Mesenchymal stem cell (in vitro differentiated cells and primary cell): ENCODE data around the gene RAP1GDS1.
"Not testable (repeated sequence)": the region's sequence is repeated elsewhere in the genome, so short reads cannot be mapped to it uniquely, and the experiment has no call there.

ENCODE experiments used
- DNase-seq: peaks from one replicate; pipeline ENCODE4 v3.0.0-alpha.2; 2013
- H2AFZ ChIP-seq: one replicate; pipeline ENCODE4 v1.6.1; 2013; ENCODE audit warnings: low read depth, mild to moderate bottlenecking, control low read depth, inconsistent platforms, low read length, moderate library complexity
- H2AK5ac ChIP-seq: 2 replicates; pipeline ENCODE4 v1.6.1; 2013; ENCODE audit warnings: low read length, moderate library complexity, mild to moderate bottlenecking, inconsistent platforms; ENCODE audit not compliant: severe bottlenecking
- H2BK120ac ChIP-seq: one replicate; pipeline ENCODE4 v1.6.1; 2013; ENCODE audit warnings: low read depth, mild to moderate bottlenecking, inconsistent platforms, low read length, moderate library complexity
- H2BK12ac ChIP-seq, 2 experiments: one replicate each; pipeline ENCODE4 v1.6.1; 2013; ENCODE audit warnings: inconsistent platforms in 2 of 2, low read length in 2 of 2, mild to moderate bottlenecking in 2 of 2, moderate library complexity in 2 of 2, control low read depth in 1 of 2
- H2BK15ac ChIP-seq: one replicate; pipeline ENCODE4 v1.6.1; 2013; ENCODE audit warnings: mild to moderate bottlenecking, low read depth, inconsistent platforms; ENCODE audit not compliant: poor library complexity, severe bottlenecking
- H2BK5ac ChIP-seq: 2 replicates; pipeline ENCODE4 v1.6.1; 2013; ENCODE audit warnings: low read depth, mild to moderate bottlenecking, low read length, control low read depth, inconsistent platforms; ENCODE audit not compliant: poor library complexity, severe bottlenecking
- H3K14ac ChIP-seq, 2 experiments: one replicate each; pipeline ENCODE4 v1.6.1; 2013; ENCODE audit warnings: inconsistent platforms in 2 of 2, low read length in 2 of 2, control low read depth in 1 of 2, mild to moderate bottlenecking in 1 of 2, moderate library complexity in 1 of 2
- H3K18ac ChIP-seq, 2 experiments: one replicate each; pipeline ENCODE4 v1.6.1; 2013; ENCODE audit warnings: inconsistent platforms in 2 of 2, low read length in 2 of 2, control low read depth in 1 of 2, low read depth in 1 of 2, mild to moderate bottlenecking in 1 of 2
- H3K23ac ChIP-seq, 2 experiments: one replicate each; pipeline ENCODE4 v1.6.1; 2013; ENCODE audit warnings: inconsistent platforms in 2 of 2, low read length in 2 of 2, mild to moderate bottlenecking in 2 of 2, moderate library complexity in 2 of 2, control low read depth in 1 of 2
- H3K27ac ChIP-seq: 2 replicates; pipeline ENCODE4 v1.5.1; 2013; ENCODE audit warnings: mild to moderate bottlenecking, moderate library complexity, low read length, control low read depth, inconsistent platforms; ENCODE audit not compliant: poor library complexity, severe bottlenecking
- H3K27me3 ChIP-seq, 2 experiments: 2 replicates each; pipeline versions ENCODE4 v1.6.1 to v1.7.0; 2013; ENCODE audit warnings: low read length in 2 of 2, mild to moderate bottlenecking in 2 of 2, moderate library complexity in 2 of 2, control low read depth in 1 of 2, inconsistent platforms in 1 of 2; ENCODE audit not compliant: control insufficient read depth in 1 of 2, insufficient read depth in 1 of 2
- H3K36me3 ChIP-seq, 2 experiments: 2 replicates each; pipeline versions ENCODE4 v1.6.1 to v1.7.0; 2013; ENCODE audit warnings: low read length in 2 of 2, control low read depth in 1 of 2, inconsistent platforms in 1 of 2, low read depth in 1 of 2, mild to moderate bottlenecking in 1 of 2; ENCODE audit not compliant: insufficient read depth in 2 of 2, control insufficient read depth in 1 of 2
- H3K4ac ChIP-seq, 2 experiments: one replicate each; pipeline ENCODE4 v1.6.1; 2013; ENCODE audit warnings: inconsistent platforms in 2 of 2, low read length in 2 of 2, mild to moderate bottlenecking in 2 of 2, moderate library complexity in 2 of 2, control low read depth in 1 of 2, low read depth in 1 of 2
- H3K4me1 ChIP-seq: 2 replicates; pipeline ENCODE4 v1.6.1; 2013; ENCODE audit warnings: low read depth, low read length, control low read depth; ENCODE audit not compliant: control insufficient read depth, insufficient read depth
- H3K4me2 ChIP-seq: 2 replicates; pipeline ENCODE4 v1.6.1; 2013; ENCODE audit warnings: low read length, mild to moderate bottlenecking, inconsistent platforms; ENCODE audit not compliant: poor library complexity, severe bottlenecking
- H3K4me3 ChIP-seq, 2 experiments: 2 replicates each; pipeline versions ENCODE4 v1.5.1 to v1.7.0; 2013; ENCODE audit warnings: low read length in 2 of 2, mild to moderate bottlenecking in 2 of 2, control low read depth in 1 of 2, low read depth in 1 of 2; ENCODE audit not compliant: insufficient read depth in 1 of 2
- H3K79me1 ChIP-seq: replicated peaks from 2 replicates; pipeline ENCODE4 v1.6.1; 2013; ENCODE audit warnings: mild to moderate bottlenecking, control low read depth, low read length, inconsistent platforms; ENCODE audit not compliant: poor library complexity, severe bottlenecking
- H3K9ac ChIP-seq: 2 replicates; pipeline ENCODE4 v1.7.0; 2013; ENCODE audit warnings: mild to moderate bottlenecking, low read length, moderate library complexity
- H3K9me3 ChIP-seq: 2 replicates; pipeline ENCODE4 v1.7.0; 2013; ENCODE audit warnings: mild to moderate bottlenecking, low read length; ENCODE audit not compliant: control insufficient read depth
- H4K8ac ChIP-seq: one replicate; pipeline ENCODE4 v1.6.1; 2013; ENCODE audit warnings: inconsistent platforms, mild to moderate bottlenecking, low read length, moderate library complexity
- H4K91ac ChIP-seq: one replicate; pipeline ENCODE4 v1.6.1; 2013; ENCODE audit warnings: mild to moderate bottlenecking, low read length, inconsistent platforms
- WGBS: methylation state at CpG from one replicate; pipeline ENCODE4 v1.1.7; 2013; ENCODE audit warnings: mixed read lengths; 5-methylcytosine and 5-hydroxymethylcytosine counted together

Gene RAP1GDS1

DNA sequence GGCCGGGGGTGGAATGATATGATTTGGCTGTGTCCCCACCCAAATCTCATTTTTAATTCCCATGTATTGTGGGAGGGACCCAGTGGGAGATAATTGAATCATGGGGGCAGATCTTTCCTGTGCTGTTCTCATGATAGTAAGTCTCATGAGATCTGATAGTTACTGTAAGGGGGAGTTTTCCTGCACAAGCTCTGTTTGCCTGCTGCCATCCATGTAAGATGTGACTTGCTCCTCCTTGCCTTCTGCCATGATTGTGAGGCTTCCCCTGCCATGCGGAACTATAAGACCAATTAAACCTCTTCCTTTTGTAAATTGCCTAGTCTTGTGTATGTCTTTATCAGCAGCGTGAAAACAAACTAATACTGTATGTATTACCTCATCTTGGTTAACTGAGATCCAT is 106.8 kb downstream of the RAP1GDS1 start:
- not testable (repeated sequence) for H4K91ac ChIP-seq, H4K8ac ChIP-seq, H2AFZ ChIP-seq, H3K27me3 ChIP-seq, H2BK15ac ChIP-seq, H3K4me1 ChIP-seq, H2BK5ac ChIP-seq, H3K4me3 ChIP-seq, H2BK120ac ChIP-seq, H3K18ac ChIP-seq, DNase-seq, H2BK12ac ChIP-seq, H3K27ac ChIP-seq, H2AK5ac ChIP-seq, H3K4me2 ChIP-seq, H3K23ac ChIP-seq, H3K14ac ChIP-seq, H3K9ac ChIP-seq, H3K4ac ChIP-seq
- peaks cover 17 to 23% of the 10 kb centered on the region in 2 experiments for H3K36me3 ChIP-seq
- 100% methylated on average over 3 of the region's 3 CpGs for WGBS
- peaks cover 13% of the 10 kb centered on the region for H3K79me1 ChIP-seq
- H3K9me3 ChIP-seq, result peaks cover 23% of the 10 kb centered on the region

DNA sequence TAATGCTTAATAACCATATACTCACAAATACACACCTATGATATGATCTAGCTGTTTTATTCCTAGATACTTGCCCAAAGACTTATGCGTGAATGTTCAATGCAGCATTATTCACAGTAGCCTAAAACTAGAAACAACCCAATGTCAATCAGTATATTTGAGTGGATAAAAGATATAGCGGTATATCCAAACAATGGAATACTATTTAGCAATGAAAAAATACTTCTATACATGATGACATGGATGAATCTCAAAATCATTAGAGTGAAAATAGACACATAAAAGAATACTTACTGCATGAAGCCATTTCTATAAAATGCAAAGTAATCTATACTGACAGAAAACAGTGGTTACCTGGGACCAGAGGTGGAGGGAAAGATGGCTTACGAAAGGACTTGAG is 108.1 kb downstream of the RAP1GDS1 start:
- Histone ChIP-seq H3K4me1 (no peaks in the 10 kb centered on the region), H3K18ac (no peak overlapping the region), H3K4me3 (no peak overlapping the region), H2BK15ac (no peak overlapping the region), H3K27me3 (no peaks in the 10 kb centered on the region), H2BK12ac (no peak overlapping the region), H3K79me1 (peaks cover 13% of the 10 kb centered on the region), H3K36me3 (peaks cover 17 to 28% of the 10 kb centered on the region in 2 experiments), H3K14ac (no peak overlapping the region), H4K91ac (no peak overlapping the region), H2BK5ac (no peak overlapping the region), H2AFZ (no peak overlapping the region), H3K9ac (no peak overlapping the region), H3K27ac (no peak overlapping the region), H3K9me3 (peaks cover 23% of the 10 kb centered on the region), H2BK120ac (no peak overlapping the region), H3K23ac (no peak overlapping the region), H3K4ac (no peak overlapping the region), H2AK5ac (no peak overlapping the region), H4K8ac (no peak overlapping the region), H3K4me2 (no peak overlapping the region)
- 100% methylated on average over 1 of the region's 3 CpGs for WGBS
- DNase-seq, result no peak

DNA sequence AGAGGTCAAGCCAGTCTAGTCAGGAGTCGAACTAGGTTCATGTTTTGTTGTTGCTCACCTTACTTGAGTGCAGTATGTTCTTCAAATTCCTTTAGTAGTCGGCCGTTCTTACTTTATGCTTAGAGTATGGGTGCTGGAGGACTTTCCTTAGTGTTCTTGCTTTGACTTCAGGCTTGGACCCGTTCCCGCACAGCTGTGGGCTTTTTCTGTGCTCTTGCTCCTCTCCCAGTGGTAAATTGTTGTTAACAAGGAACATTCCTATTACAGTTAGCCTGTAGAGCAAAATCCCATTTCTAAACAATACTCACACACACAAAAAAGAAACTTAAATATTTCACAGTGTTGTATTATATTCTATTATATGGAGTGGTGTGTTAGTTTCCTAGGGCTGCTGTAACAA is 113.5 kb downstream of the RAP1GDS1 start:
- Histone ChIP-seq H4K91ac (no peak overlapping the region), H2AFZ (no peak overlapping the region), H3K18ac (no peak overlapping the region), H2BK5ac (no peak overlapping the region), H3K27ac (no peak overlapping the region), H3K4me3 (no peak overlapping the region), H4K8ac (no peak overlapping the region), H3K9me3 (no peaks in the 10 kb centered on the region), H3K79me1 (peaks cover 3% of the 10 kb centered on the region), H2BK12ac (no peak overlapping the region), H2BK15ac (no peak overlapping the region), H2BK120ac (no peak overlapping the region), H3K4ac (no peak overlapping the region), H3K27me3 (no peaks in the 10 kb centered on the region), H3K9ac (no peak overlapping the region), H3K23ac (no peak overlapping the region), H3K4me1 (no peaks in the 10 kb centered on the region), H3K4me2 (no peak overlapping the region), H3K14ac (no peak overlapping the region), H2AK5ac (no peak overlapping the region), H3K36me3 (peaks cover 6 to 15% of the 10 kb centered on the region in 2 experiments)
- WGBS, result 94% methylated on average over 3 of the region's 5 CpGs
- no peak for DNase-seq

DNA sequence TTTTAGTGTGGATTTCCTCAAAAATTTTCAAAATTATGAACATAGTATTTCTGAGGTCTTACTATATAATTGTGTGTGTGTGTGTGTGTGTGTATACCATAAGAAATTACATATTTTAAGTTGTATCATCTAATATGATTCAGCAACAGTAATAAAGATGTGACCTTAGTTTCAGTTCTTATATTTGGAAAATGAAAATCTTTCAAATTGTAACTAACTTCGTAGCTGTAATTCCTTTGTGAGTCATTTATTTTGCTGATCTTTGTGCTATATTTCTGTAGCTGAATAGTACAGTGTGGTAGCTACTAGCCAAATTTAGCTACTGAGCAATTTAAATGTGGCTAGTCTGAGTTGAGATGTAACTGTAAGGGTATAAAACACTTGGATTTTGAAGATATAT is 116.4 kb downstream of the RAP1GDS1 start:
- H3K4me2 ChIP-seq, result no peak overlapping the region
- H3K9me3 ChIP-seq, result no peaks in the 10 kb centered on the region
- no peak overlapping the region for H2BK15ac ChIP-seq
- H3K4me3 ChIP-seq, result peak overlapping the region in 1 of 2 experiments; percentile 52
- H2BK5ac ChIP-seq, result no peak overlapping the region
- H3K79me1 ChIP-seq, result peaks cover 2% of the 10 kb centered on the region
- H3K18ac ChIP-seq, result no peak overlapping the region
- H3K27me3 ChIP-seq, result no peaks in the 10 kb centered on the region
- no peak overlapping the region for H3K23ac ChIP-seq
- H3K4me1 ChIP-seq, result no peaks in the 10 kb centered on the region
- peak overlapping the region; percentile 87 for H3K9ac ChIP-seq
- no peak overlapping the region for H4K8ac ChIP-seq
- H2BK12ac ChIP-seq, result no peak overlapping the region
- DNase-seq, result peak; percentile 3
- H3K36me3 ChIP-seq, result peaks cover 0 to 8% of the 10 kb centered on the region in 2 experiments
- H3K27ac ChIP-seq, result no peak overlapping the region
- WGBS, result 97% methylated on average over 1 of the region's 1 CpG
- H2AFZ ChIP-seq, result no peak overlapping the region
- H3K4ac ChIP-seq, result no peak overlapping the region
- H4K91ac ChIP-seq, result no peak overlapping the region
- no peak overlapping the region for H2AK5ac ChIP-seq
- H3K14ac ChIP-seq, result no peak overlapping the region
- no peak overlapping the region for H2BK120ac ChIP-seq
